ENCODE results near the gene TSPAN17. TPM values are rescaled to one million over a fixed set of nuclear protein-coding genes. Genes with fewer than 3 reads are reported as not detected.
A peak's percentile ranks its signal among the peaks of the same experiment; 100 is the strongest.

Gene TSPAN17
- total RNA-seq, 6 experiments from 2014 or later: 10.9 to 20.8 (median 13.6) TPM

- Histone ChIP-seq H3K27ac (no peak overlapping the region), H3K4me3 (no peak overlapping the region), H3K27me3 (no peaks in the 10 kb centered on the region), H3K4me1 (peaks cover 0 to 17% (median 8%) of the 10 kb centered on the region in 4 donors), H3K36me3 (no peaks in the 10 kb centered on the region), H3K9me3 (no peaks in the 10 kb centered on the region)
- peak in 1 of 3 donors; percentile 44 for DNase-seq
- TF ChIP-seq POLR2A (IDR thresholded peaks at IDR 0.05) (no peak), CTCF (IDR thresholded peaks at IDR 0.05) (no peak)
- intact Hi-C loops (cut with DNase I): no loop called here
- WGBS (ENCODE audit: insufficient coverage, low coverage, low lambda C conversion rate, missing lambda C conversion rate): 90% methylated on average over 3 of the region's 21 CpGs
- no peak for ATAC-seq
Observed at GRCh38 chr5:176662371-176663333, 15.4 kb downstream of the TSPAN17 start.

- ATAC-seq (no peak), DNase-seq (no peak)
- TF ChIP-seq POLR2A (IDR thresholded peaks at IDR 0.05) (no peak), CTCF (IDR thresholded peaks at IDR 0.05) (no peak)
- WGBS (ENCODE audit: insufficient coverage, low coverage, low lambda C conversion rate, missing lambda C conversion rate): 73% methylated on average over 5 of the region's 10 CpGs
- intact Hi-C loops (cut with DNase I): no loop called here
- Histone ChIP-seq H3K36me3 (no peaks in the 10 kb centered on the region), H3K4me3 (no peak overlapping the region), H3K27ac (no peak overlapping the region), H3K9me3 (no peaks in the 10 kb centered on the region), H3K27me3 (no peaks in the 10 kb centered on the region), H3K4me1 (peaks cover 0 to 12% (median 5%) of the 10 kb centered on the region in 4 donors)
Observed at GRCh38 chr5:176663566-176663965, 16.3 kb downstream of the TSPAN17 start.

- Histone ChIP-seq H3K27ac (no peak overlapping the region), H3K36me3 (no peaks in the 10 kb centered on the region), H3K4me3 (no peak overlapping the region), H3K27me3 (no peaks in the 10 kb centered on the region), H3K9me3 (no peaks in the 10 kb centered on the region), H3K4me1 (peaks cover 0 to 6% (median 2%) of the 10 kb centered on the region in 4 donors)
- 30% methylated on average over 2 of the region's 6 CpGs for WGBS (ENCODE audit: insufficient coverage, low coverage, low lambda C conversion rate, missing lambda C conversion rate)
- ATAC-seq (no peak), DNase-seq (peak in 1 of 3 donors; percentile 31)
- intact Hi-C loops (cut with DNase I): no loop called here
- TF ChIP-seq CTCF (IDR thresholded peaks at IDR 0.05) (no peak), POLR2A (IDR thresholded peaks at IDR 0.05) (no peak)
Observed at GRCh38 chr5:176664479-176664878, 17.2 kb downstream of the TSPAN17 start.

GRCh38 chr5:176664886-176665285 lies 17.6 kb downstream of the TSPAN17 start:
- 23% methylated on average over 4 of the region's 19 CpGs for WGBS (ENCODE audit: insufficient coverage, low coverage, low lambda C conversion rate, missing lambda C conversion rate)
- Histone ChIP-seq H3K4me1 (peaks cover 0 to 6% (median 2%) of the 10 kb centered on the region in 4 donors), H3K9me3 (no peaks in the 10 kb centered on the region), H3K36me3 (no peaks in the 10 kb centered on the region), H3K27ac (no peak overlapping the region), H3K4me3 (no peak overlapping the region), H3K27me3 (no peaks in the 10 kb centered on the region)
- TF ChIP-seq CTCF (IDR thresholded peaks at IDR 0.05) (no peak), POLR2A (IDR thresholded peaks at IDR 0.05) (no peak)
- ATAC-seq (no peak), DNase-seq (peak in 2 of 3 donors; percentile 7 to 49)
- intact Hi-C loops (cut with DNase I): no loop called here

Data from right lobe of liver (tissue), 6 donors.